WI38 (cell line): Measurements from ENCODE around the gene NFKB1.

Source experiments
- H3K4me3 ChIP-seq: 2 replicates; pipeline ENCODE4 v1.5.1; 2011; ENCODE audit warnings: low read depth, mild to moderate bottlenecking, control low read depth, low read length
- CTCF ChIP-seq: IDR thresholded peaks from 2 replicates; pipeline ENCODE4 v1.5.1; 2012; ENCODE audit warnings: low read depth, mild to moderate bottlenecking, control low read depth, low read length

The NFKB1 gene

GRCh38 chr4:102639598-102639997 is 138.4 kb downstream of the NFKB1 start:
- no peak overlapping the region for H3K4me3 ChIP-seq
- TF ChIP-seq CTCF = no peak

GRCh38 chr4:102640669-102641068 is 139.5 kb downstream of the NFKB1 start:
- no peak overlapping the region for H3K4me3 ChIP-seq
- TF ChIP-seq CTCF = no peak

- H3K4me3 ChIP-seq = no peak overlapping the region
- TF ChIP-seq CTCF = no peak
These were observed 140.6 kb downstream of the NFKB1 start for GRCh38 chr4:102641793-102642192.

GRCh38 chr4:102642631-102643298 is 141.6 kb downstream of the NFKB1 start:
- no peak overlapping the region for H3K4me3 ChIP-seq
- no peak for TF ChIP-seq CTCF

GRCh38 chr4:102647117-102647516 is 146.0 kb downstream of the NFKB1 start:
- no peak for TF ChIP-seq CTCF
- no peak overlapping the region for H3K4me3 ChIP-seq

GRCh38 chr4:102657206-102657605 is 156.0 kb downstream of the NFKB1 start:
- H3K4me3 ChIP-seq = no peak overlapping the region
- no peak for TF ChIP-seq CTCF

- H3K4me3 ChIP-seq = no peak overlapping the region
- TF ChIP-seq CTCF = no peak
These were observed 161.9 kb downstream of the NFKB1 start for GRCh38 chr4:102663073-102663472.
